ENCODE data around the gene SGCE.

- TF ChIP-seq CTCF (conservative IDR thresholded peaks at IDR 0.05; ENCODE audit: low read length): no peak
- TF ChIP-seq EZH2phosphoT487 (IDR thresholded peaks at IDR 0.05; ENCODE audit: borderline replicate concordance, low read depth, low read length): no peak
These were observed 76.5 kb downstream of the SGCE start for GRCh38 chr7:94579470-94579869.
